Testis (tissue), 2 donors: Measurements from ENCODE around the gene SDC1.

Experiments used
- POLR2A ChIP-seq: fragments of 450-650 bp; IDR thresholded peaks from one replicate; pipeline ENCODE4 v1.6.1; 2017; ENCODE audit warnings: antibody characterized with exemption, mild to moderate bottlenecking, moderate library complexity
- TF ChIP-seq, protein P1 (sequence below), 3 experiments: fragments of 450-650 bp in 2 of 3; fragments of 200-600 bp in 1 of 3; sonication (generic) in 1 of 3; IDR thresholded peaks; one replicate each; pipeline ENCODE4 v1.5.1; 2016 to 2019; ENCODE audit warnings: antibody characterized with exemption in 3 of 3, mild to moderate bottlenecking in 2 of 3, moderate library complexity in 1 of 3

GRCh38 chr2:20174410-20174809 is 50.5 kb downstream of the SDC1 start:
- TF ChIP-seq, protein P1, sequence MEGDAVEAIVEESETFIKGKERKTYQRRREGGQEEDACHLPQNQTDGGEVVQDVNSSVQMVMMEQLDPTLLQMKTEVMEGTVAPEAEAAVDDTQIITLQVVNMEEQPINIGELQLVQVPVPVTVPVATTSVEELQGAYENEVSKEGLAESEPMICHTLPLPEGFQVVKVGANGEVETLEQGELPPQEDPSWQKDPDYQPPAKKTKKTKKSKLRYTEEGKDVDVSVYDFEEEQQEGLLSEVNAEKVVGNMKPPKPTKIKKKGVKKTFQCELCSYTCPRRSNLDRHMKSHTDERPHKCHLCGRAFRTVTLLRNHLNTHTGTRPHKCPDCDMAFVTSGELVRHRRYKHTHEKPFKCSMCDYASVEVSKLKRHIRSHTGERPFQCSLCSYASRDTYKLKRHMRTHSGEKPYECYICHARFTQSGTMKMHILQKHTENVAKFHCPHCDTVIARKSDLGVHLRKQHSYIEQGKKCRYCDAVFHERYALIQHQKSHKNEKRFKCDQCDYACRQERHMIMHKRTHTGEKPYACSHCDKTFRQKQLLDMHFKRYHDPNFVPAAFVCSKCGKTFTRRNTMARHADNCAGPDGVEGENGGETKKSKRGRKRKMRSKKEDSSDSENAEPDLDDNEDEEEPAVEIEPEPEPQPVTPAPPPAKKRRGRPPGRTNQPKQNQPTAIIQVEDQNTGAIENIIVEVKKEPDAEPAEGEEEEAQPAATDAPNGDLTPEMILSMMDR (IDR thresholded peaks at IDR 0.05), result no peak
- no peak for TF ChIP-seq POLR2A
